HepG2 (cell line): Measurements from ENCODE around the gene CCNT2. TPM values are rescaled to one million over a fixed set of nuclear protein-coding genes. Genes with fewer than 3 reads are reported as not detected.

ENCODE experiments used
- FOSL1 ChIP-seq: sonication (generic); formaldehyde crosslinking; IDR thresholded peaks from 2 replicates; pipeline ENCODE4 v1.9.0; 2021; ENCODE audit warnings: missing genetic modification reagents, borderline replicate concordance
- FOXP1 ChIP-seq, 2 experiments: fragments of 450-650 bp in 1 of 2; IDR thresholded peaks; 2 replicates each; pipeline ENCODE4 v1.6.1; 2017 to 2018; ENCODE audit warnings: antibody characterized with exemption in 1 of 2
- KDM1A ChIP-seq: IDR thresholded peaks from 2 replicates; pipeline ENCODE4 v1.6.1; 2016; ENCODE audit warnings: missing compliant biosample characterization
- RXRA ChIP-seq: sonication (generic); formaldehyde crosslinking; IDR thresholded peaks from 2 replicates; pipeline ENCODE4 v1.5.1; 2020; ENCODE audit warnings: missing genetic modification reagents
- SALL2 ChIP-seq: sonication (generic); formaldehyde crosslinking; IDR thresholded peaks from 2 replicates; pipeline ENCODE4 v1.8.1; 2023; ENCODE audit warnings: mild to moderate bottlenecking, missing genetic modification reagents, inconsistent platforms
- ZNF225 ChIP-seq: sonication (generic); formaldehyde crosslinking; IDR thresholded peaks from 2 replicates; pipeline ENCODE4 v1.4.0; 2020; ENCODE audit warnings: mild to moderate bottlenecking, missing genetic modification reagents
- ZNF33A ChIP-seq: sonication (generic); formaldehyde crosslinking; IDR thresholded peaks from 2 replicates; pipeline ENCODE4 v1.5.1; 2020; ENCODE audit warnings: missing genetic modification reagents, mild to moderate bottlenecking, moderate library complexity, borderline replicate concordance
- ZNF343 ChIP-seq: sonication (generic); formaldehyde crosslinking; IDR thresholded peaks from 2 replicates; pipeline ENCODE4 v1.4.0; 2020; ENCODE audit warnings: mild to moderate bottlenecking, missing genetic modification reagents
- ZNF441 ChIP-seq: sonication (generic); formaldehyde crosslinking; IDR thresholded peaks from 2 replicates; pipeline ENCODE4 v1.7.0; 2021; ENCODE audit warnings: missing genetic modification reagents, borderline replicate concordance
- ZNF569 ChIP-seq: sonication (generic); formaldehyde crosslinking; IDR thresholded peaks from 2 replicates; pipeline ENCODE4 v1.5.0; 2020; ENCODE audit warnings: mild to moderate bottlenecking, missing genetic modification reagents, moderate library complexity, borderline replicate concordance
- ZNF660 ChIP-seq: sonication (generic); formaldehyde crosslinking; IDR thresholded peaks from 2 replicates; pipeline ENCODE4 v1.5.1; 2020; ENCODE audit warnings: mild to moderate bottlenecking, low read depth, missing genetic modification reagents, borderline replicate concordance
- ZSCAN22 ChIP-seq: sonication (generic); formaldehyde crosslinking; IDR thresholded peaks from 2 replicates; pipeline ENCODE4 v1.4.0; 2020; ENCODE audit warnings: mild to moderate bottlenecking, missing genetic modification reagents
- polyA plus RNA-seq, 8 experiments: library from polyadenylated mRNA; depleted of rRNA in 3 of 8; stranded (reverse) in 7 of 8; unstranded in 1 of 8; fragments of >200 nt; fragmentation: Illumina TruSeq in 4 of 8; extraction: Trizol in 4 of 8; gene quantifications; 2 replicates each; pipeline versions ENCODE4 v1.2.1 to v1.2.3, GENCODE V29; 2011 to 2016; ENCODE audit warnings: low read depth in 4 of 8, missing spikeins in 1 of 8, mixed read lengths in 1 of 8; ENCODE audit not compliant: insufficient read depth in 1 of 8
- total RNA-seq, 5 experiments: library from RNA; depleted of rRNA; stranded (reverse); fragments of >200 nt; fragmentation: Illumina TruSeq; extraction: Trizol; gene quantifications; 2 replicates each; pipeline ENCODE4 v1.2.3, GENCODE V29; 2016; ENCODE audit warnings: low read depth in 1 of 5
- TF ChIP-seq, protein P1 (sequence below): IDR thresholded peaks from 2 replicates; pipeline ENCODE4 v1.6.1; 2016; ENCODE audit warnings: mild to moderate bottlenecking
- TF ChIP-seq, protein P2 (sequence below): sonication (generic); formaldehyde crosslinking; IDR thresholded peaks from 2 replicates; pipeline ENCODE4 v1.8.0; 2022; ENCODE audit warnings: missing genetic modification reagents, low read depth, mild to moderate bottlenecking, borderline replicate concordance
- TF ChIP-seq, protein P3 (sequence below): sonication (generic); formaldehyde crosslinking; IDR thresholded peaks from 2 replicates; pipeline ENCODE4 v1.4.0; 2020; ENCODE audit warnings: missing genetic modification reagents, mild to moderate bottlenecking, borderline replicate concordance
- TF ChIP-seq, protein P4 (sequence below): sonication (generic); formaldehyde crosslinking; IDR thresholded peaks from 2 replicates; pipeline ENCODE4 v1.4.0; 2020; ENCODE audit warnings: mild to moderate bottlenecking, missing genetic modification reagents
- TF ChIP-seq, protein P5 (sequence below): sonication (generic); formaldehyde crosslinking; IDR thresholded peaks from 2 replicates; pipeline ENCODE4 v1.5.0; 2020; ENCODE audit warnings: missing genetic modification reagents

The CCNT2 gene
- total and polyA plus RNA-seq, 2 of the 13 experiments (the other 11 are each of a cell fraction or from before 2014, with no cell fraction given) = 22.1 to 34.4 TPM

DNA sequence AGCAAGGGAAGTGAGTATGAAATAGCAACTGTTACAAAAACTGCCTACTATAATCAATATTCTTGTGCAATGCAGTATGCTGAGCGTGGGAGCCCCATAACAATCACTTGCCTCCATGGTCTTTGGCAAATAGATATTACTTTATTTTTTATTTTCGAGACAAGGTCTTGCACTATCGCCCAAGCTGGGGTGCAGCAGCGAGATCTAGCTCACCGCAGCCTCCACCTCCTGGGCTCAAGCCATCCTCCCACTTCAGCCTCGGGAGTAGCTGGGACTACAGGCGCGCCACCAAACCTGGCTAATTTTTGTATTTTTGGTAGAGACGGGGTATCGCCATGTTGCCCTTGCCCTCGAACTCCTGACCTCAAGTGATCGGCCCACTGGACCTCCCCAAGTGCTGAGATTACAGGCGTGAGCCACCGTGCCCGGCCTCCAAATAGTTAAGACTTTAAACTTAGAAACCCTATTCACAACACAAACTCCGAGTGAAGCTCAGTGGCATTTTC, 1.2 kb upstream of the CCNT2 start (continued):
- TF ChIP-seq, protein P1, sequence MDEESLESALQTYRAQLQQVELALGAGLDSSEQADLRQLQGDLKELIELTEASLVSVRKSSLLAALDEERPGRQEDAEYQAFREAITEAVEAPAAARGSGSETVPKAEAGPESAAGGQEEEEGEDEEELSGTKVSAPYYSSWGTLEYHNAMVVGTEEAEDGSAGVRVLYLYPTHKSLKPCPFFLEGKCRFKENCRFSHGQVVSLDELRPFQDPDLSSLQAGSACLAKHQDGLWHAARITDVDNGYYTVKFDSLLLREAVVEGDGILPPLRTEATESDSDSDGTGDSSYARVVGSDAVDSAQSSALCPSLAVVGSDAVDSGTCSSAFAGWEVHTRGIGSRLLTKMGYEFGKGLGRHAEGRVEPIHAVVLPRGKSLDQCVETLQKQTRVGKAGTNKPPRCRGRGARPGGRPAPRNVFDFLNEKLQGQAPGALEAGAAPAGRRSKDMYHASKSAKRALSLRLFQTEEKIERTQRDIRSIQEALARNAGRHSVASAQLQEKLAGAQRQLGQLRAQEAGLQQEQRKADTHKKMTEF (CRISPR knock-in tag) = no peak
- TF ChIP-seq SALL2 (CRISPR knock-in tag) = no peak
- no peak for TF ChIP-seq ZNF660 (CRISPR knock-in tag)
- TF ChIP-seq FOXP1 (IDR thresholded peaks at IDR 0.05) = no peak
- TF ChIP-seq FOXP1 (CRISPR knock-in tag; IDR thresholded peaks at IDR 0.05) = 0 out of 2 replicates have a peak, but pooled peaks have one; percentile 6
- TF ChIP-seq ZNF569 (CRISPR knock-in tag) = no peak
- TF ChIP-seq ZSCAN22 (CRISPR knock-in tag) = no peak
- 0 out of 2 replicates have a peak, but pooled peaks have one; percentile 43 for TF ChIP-seq ZNF225 (CRISPR knock-in tag)
- TF ChIP-seq, protein P2, sequence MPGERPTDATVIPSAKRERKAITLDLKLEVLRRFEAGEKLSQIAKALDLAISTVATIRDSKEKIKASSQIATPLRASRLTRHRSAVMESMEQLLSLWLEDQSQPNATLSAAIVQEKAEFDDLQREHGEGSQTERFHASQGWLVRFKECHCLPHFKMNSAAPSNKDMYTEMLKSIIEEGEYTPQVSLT (CRISPR knock-in tag) = no peak
- TF ChIP-seq FOSL1 (CRISPR knock-in tag) = no peak
- TF ChIP-seq ZNF441 (CRISPR knock-in tag) = no peak
- no peak for TF ChIP-seq KDM1A (CRISPR knock-in tag)
- TF ChIP-seq, protein P3, sequence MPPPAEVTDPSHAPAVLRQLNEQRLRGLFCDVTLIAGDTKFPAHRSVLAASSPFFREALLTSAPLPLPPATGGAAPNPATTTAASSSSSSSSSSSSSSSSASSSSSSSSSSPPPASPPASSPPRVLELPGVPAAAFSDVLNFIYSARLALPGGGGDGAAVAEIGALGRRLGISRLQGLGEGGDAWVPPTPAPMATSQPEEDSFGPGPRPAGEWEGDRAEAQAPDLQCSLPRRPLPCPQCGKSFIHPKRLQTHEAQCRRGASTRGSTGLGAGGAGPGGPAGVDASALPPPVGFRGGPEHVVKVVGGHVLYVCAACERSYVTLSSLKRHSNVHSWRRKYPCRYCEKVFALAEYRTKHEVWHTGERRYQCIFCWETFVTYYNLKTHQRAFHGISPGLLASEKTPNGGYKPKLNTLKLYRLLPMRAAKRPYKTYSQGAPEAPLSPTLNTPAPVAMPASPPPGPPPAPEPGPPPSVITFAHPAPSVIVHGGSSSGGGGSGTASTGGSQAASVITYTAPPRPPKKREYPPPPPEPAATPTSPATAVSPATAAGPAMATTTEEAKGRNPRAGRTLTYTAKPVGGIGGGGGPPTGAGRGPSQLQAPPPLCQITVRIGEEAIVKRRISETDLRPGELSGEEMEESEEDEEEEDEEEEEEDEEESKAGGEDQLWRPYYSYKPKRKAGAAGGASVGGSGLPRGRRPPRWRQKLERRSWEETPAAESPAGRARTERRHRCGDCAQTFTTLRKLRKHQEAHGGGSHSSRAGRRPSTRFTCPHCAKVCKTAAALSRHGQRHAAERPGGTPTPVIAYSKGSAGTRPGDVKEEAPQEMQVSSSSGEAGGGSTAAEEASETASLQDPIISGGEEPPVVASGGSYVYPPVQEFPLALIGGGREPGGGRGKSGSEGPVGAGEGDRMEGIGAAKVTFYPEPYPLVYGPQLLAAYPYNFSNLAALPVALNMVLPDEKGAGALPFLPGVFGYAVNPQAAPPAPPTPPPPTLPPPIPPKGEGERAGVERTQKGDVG = no peak
- TF ChIP-seq ZNF343 (CRISPR knock-in tag) = no peak
- TF ChIP-seq, protein P4, sequence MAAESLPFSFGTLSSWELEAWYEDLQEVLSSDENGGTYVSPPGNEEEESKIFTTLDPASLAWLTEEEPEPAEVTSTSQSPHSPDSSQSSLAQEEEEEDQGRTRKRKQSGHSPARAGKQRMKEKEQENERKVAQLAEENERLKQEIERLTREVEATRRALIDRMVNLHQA = no peak
- TF ChIP-seq, protein P5, sequence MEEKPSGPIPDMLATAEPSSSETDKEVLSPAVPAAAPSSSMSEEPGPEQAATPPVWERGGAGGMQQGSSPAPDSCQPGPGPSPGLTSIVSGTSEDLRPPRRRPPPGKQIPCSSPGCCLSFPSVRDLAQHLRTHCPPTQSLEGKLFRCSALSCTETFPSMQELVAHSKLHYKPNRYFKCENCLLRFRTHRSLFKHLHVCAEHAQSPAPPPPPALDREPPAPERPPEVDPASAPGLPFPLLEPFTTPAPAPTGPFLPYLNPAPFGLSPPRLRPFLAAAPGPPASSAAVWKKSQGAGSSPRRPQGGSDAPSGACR = no peak; the same call in 1 of the 2 replicates
- 0 out of 2 replicates have a peak, but pooled peaks have one; percentile 30 for TF ChIP-seq RXRA (CRISPR knock-in tag)
- no peak for TF ChIP-seq ZNF33A (CRISPR knock-in tag)
- TF ChIP-seq, all 625 proteins: peak for 44
